Measurements from ENCODE around the gene JAKMIP2. TPM values are rescaled to one million over a fixed set of nuclear protein-coding genes. Genes with fewer than 3 reads are reported as not detected.

The JAKMIP2 gene
- total and polyA plus RNA-seq, 10 donors = 0.09 to 2.4 (median 1.5) TPM

- intact Hi-C loops (cut with DNase I; ENCODE audit: low total_unique reads) = no loop called here
- no peak for DNase-seq
- 79 to 90% (median 84%) methylated on average over 6 of the region's 6 CpGs for WGBS, 5 donors
- no peaks in the 10 kb centered on the region for H3K4me1 ChIP-seq
- H3K27ac ChIP-seq = no peak overlapping the region
- H3K4me3 ChIP-seq = no peak overlapping the region
- TF ChIP-seq POLR2A (IDR thresholded peaks at IDR 0.05) (no peak), POLR2AphosphoS5 (IDR thresholded peaks at IDR 0.05) (no peak), CTCF (IDR thresholded peaks at IDR 0.05 in 8 of 11, conservative IDR thresholded peaks at IDR 0.05 in 3 of 11) (no peak)
- H3K9me3 ChIP-seq = peaks cover 0 to 13% (median 3%) of the 10 kb centered on the region in 8 donors
- no peaks in the 10 kb centered on the region for H3K27me3 ChIP-seq (replicated peaks in 1 of 7)
- no peaks in the 10 kb centered on the region for H3K36me3 ChIP-seq
These were observed 9.4 kb downstream of the JAKMIP2 start for GRCh38 chr5:147773139-147773538.

GRCh38 chr5:147767048-147767447 lies 15.5 kb downstream of the JAKMIP2 start:
- Histone ChIP-seq H3K36me3 (no peaks in the 10 kb centered on the region), H3K4me3 (no peak overlapping the region), H3K27me3 (replicated peaks in 1 of 7) (no peaks in the 10 kb centered on the region), H3K27ac (no peak overlapping the region), H3K4me1 (no peaks in the 10 kb centered on the region), H3K9me3 (no peaks in the 10 kb centered on the region)
- no peak for DNase-seq
- 84 to 95% (median 93%) methylated on average over 4 of the region's 4 CpGs for WGBS, 5 donors
- TF ChIP-seq POLR2A (IDR thresholded peaks at IDR 0.05) (no peak), POLR2AphosphoS5 (IDR thresholded peaks at IDR 0.05) (no peak), CTCF (IDR thresholded peaks at IDR 0.05 in 8 of 11, conservative IDR thresholded peaks at IDR 0.05 in 3 of 11) (no peak)
- intact Hi-C loops (cut with DNase I; ENCODE audit: low total_unique reads) = no loop called here

- no peaks in the 10 kb centered on the region for H3K9me3 ChIP-seq
These were observed 18.6 kb downstream of the JAKMIP2 start for GRCh38 chr5:147763791-147764525.

More at GRCh38 chr5:147763791-147764525, 18.6 kb downstream of the JAKMIP2 start:
- Histone ChIP-seq H3K4me3 (no peak overlapping the region), H3K27me3 (replicated peaks in 1 of 7) (no peaks in the 10 kb centered on the region), H3K4me1 (no peaks in the 10 kb centered on the region), H3K36me3 (no peaks in the 10 kb centered on the region), H3K27ac (no peak overlapping the region)
- TF ChIP-seq POLR2AphosphoS5 (IDR thresholded peaks at IDR 0.05) = no peak
- no peak for TF ChIP-seq POLR2A (IDR thresholded peaks at IDR 0.05)
- TF ChIP-seq CTCF (IDR thresholded peaks at IDR 0.05 in 8 of 11, conservative IDR thresholded peaks at IDR 0.05 in 3 of 11) = no peak
- 66 to 76% (median 73%) methylated on average over 4 of the region's 4 CpGs for WGBS, 5 donors
- intact Hi-C loops (cut with DNase I; ENCODE audit: low total_unique reads) = no loop called here
- no peak for DNase-seq

Data from spleen (tissue), 11 donors.